Measurements from ENCODE around the gene SERPINB3.
"Not testable (repeated sequence)": the region's sequence is repeated elsewhere in the genome, so short reads cannot be mapped to it uniquely, and the experiment has no call there.

The SERPINB3 gene

DNA sequence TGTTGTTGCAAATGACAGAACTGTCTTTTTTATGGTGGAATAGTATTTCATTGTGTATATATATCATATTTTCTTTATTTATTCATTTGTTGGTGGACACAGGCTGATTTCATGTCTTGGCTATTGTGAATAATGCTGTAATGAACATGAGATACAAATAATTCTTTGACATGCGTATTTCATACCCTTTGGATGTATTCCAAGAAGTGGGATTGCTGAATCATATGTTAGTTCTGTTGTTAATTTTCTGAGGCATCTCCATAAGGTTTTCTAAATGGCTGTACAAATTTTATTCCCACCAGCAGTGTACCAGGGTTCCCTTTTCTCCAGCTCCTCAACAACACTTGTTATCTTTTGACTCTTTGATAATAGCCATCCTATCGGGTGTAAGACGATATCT is 11.4 kb downstream of the SERPINB3 start:
- not testable (repeated sequence) for H3K9me3 ChIP-seq (ENCODE audit: control insufficient read depth, low read length); H3K36me3 ChIP-seq (ENCODE audit: control insufficient read depth, insufficient read depth, low read length); DNase-seq; H3K4me1 ChIP-seq (ENCODE audit: control insufficient read depth, insufficient read depth, low read length, poor library complexity, severe bottlenecking); H3K27me3 ChIP-seq (replicated peaks; ENCODE audit: control insufficient read depth, insufficient read depth, low read length, poor library complexity, severe bottlenecking); H3K4me3 ChIP-seq (ENCODE audit: insufficient read depth, low read depth, low read length, poor library complexity, severe bottlenecking); H3K27ac ChIP-seq (ENCODE audit: insufficient read depth, low read length, poor library complexity, severe bottlenecking)

- H3K27me3 ChIP-seq (replicated peaks; ENCODE audit: control insufficient read depth, insufficient read depth, low read length, poor library complexity, severe bottlenecking), result no peaks in the 10 kb centered on the region
- no peak for DNase-seq
- no peaks in the 10 kb centered on the region for H3K4me1 ChIP-seq (ENCODE audit: control insufficient read depth, insufficient read depth, low read length, poor library complexity, severe bottlenecking)
- no peak overlapping the region for H3K27ac ChIP-seq (ENCODE audit: insufficient read depth, low read length, poor library complexity, severe bottlenecking)
- H3K9me3 ChIP-seq (ENCODE audit: control insufficient read depth, low read length), result no peaks in the 10 kb centered on the region
- no peaks in the 10 kb centered on the region for H3K36me3 ChIP-seq (ENCODE audit: control insufficient read depth, insufficient read depth, low read length)
- H3K4me3 ChIP-seq (ENCODE audit: insufficient read depth, low read depth, low read length, poor library complexity, severe bottlenecking), result no peak overlapping the region
These were observed 13.5 kb downstream of the SERPINB3 start for GRCh38 chr18:63648241-63648640.

DNA sequence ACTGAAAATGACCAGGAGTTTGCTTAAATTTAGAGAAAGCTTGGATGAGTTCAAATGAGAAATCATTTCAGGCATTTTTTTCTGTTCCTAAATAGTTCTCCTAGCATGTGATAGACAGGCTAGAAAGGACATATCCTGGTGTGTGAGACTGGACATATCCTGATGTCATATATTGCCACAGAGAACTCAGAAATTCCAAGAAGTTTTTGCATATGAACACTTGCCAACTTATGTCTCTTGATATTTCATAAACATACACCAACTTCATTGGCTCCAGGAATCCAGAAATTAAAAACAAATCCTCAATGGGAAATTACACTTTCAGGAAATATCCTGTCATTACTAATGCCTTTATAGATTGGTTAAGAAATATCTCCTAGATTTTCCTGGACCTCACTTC is 14.8 kb downstream of the SERPINB3 start:
- Histone ChIP-seq H3K4me1 (ENCODE audit: control insufficient read depth, insufficient read depth, low read length, poor library complexity, severe bottlenecking) (no peaks in the 10 kb centered on the region), H3K9me3 (ENCODE audit: control insufficient read depth, low read length) (no peaks in the 10 kb centered on the region), H3K36me3 (ENCODE audit: control insufficient read depth, insufficient read depth, low read length) (no peaks in the 10 kb centered on the region), H3K27ac (ENCODE audit: insufficient read depth, low read length, poor library complexity, severe bottlenecking) (no peak overlapping the region), H3K4me3 (ENCODE audit: insufficient read depth, low read depth, low read length, poor library complexity, severe bottlenecking) (no peak overlapping the region), H3K27me3 (replicated peaks; ENCODE audit: control insufficient read depth, insufficient read depth, low read length, poor library complexity, severe bottlenecking) (no peaks in the 10 kb centered on the region)
- no peak for DNase-seq

- H3K27ac ChIP-seq (ENCODE audit: insufficient read depth, low read length, poor library complexity, severe bottlenecking); H3K27me3 ChIP-seq (replicated peaks; ENCODE audit: control insufficient read depth, insufficient read depth, low read length, poor library complexity, severe bottlenecking); H3K4me3 ChIP-seq (ENCODE audit: insufficient read depth, low read depth, low read length, poor library complexity, severe bottlenecking); H3K36me3 ChIP-seq (ENCODE audit: control insufficient read depth, insufficient read depth, low read length); H3K9me3 ChIP-seq (ENCODE audit: control insufficient read depth, low read length); H3K4me1 ChIP-seq (ENCODE audit: control insufficient read depth, insufficient read depth, low read length, poor library complexity, severe bottlenecking); DNase-seq: not testable (repeated sequence)
These were observed 17.0 kb downstream of the SERPINB3 start for GRCh38 chr18:63644694-63645093.

DNA sequence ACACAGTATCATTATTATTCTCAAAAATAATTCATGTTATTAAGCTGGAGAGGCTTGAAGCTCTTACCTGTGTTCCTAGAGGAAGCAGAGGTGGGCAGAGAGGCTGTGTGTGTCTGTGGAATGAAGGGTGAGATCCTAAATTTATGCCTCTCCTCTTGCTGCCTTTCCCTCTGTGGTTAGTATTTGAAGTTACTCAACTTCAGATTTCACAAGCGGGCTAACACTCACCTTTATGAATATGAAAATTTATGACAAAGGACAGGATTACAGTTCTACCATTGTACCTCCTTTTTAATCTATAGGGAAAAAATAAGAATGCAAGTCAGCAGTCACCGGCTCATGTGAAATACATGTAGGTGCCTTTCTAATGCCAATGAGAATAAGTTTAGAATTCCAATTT is 17.6 kb downstream of the SERPINB3 start, which contains the start of gene SERPINB4:
Gene SERPINB4, minus strand, starts transcription at position 115 of the 400 bp plus-strand sequence. CDS start 679 bp downstream, outside the sequence.
- not testable (repeated sequence) for H3K4me3 ChIP-seq (ENCODE audit: insufficient read depth, low read depth, low read length, poor library complexity, severe bottlenecking); DNase-seq; H3K27me3 ChIP-seq (replicated peaks; ENCODE audit: control insufficient read depth, insufficient read depth, low read length, poor library complexity, severe bottlenecking); H3K9me3 ChIP-seq (ENCODE audit: control insufficient read depth, low read length); H3K4me1 ChIP-seq (ENCODE audit: control insufficient read depth, insufficient read depth, low read length, poor library complexity, severe bottlenecking); H3K27ac ChIP-seq (ENCODE audit: insufficient read depth, low read length, poor library complexity, severe bottlenecking); H3K36me3 ChIP-seq (ENCODE audit: control insufficient read depth, insufficient read depth, low read length)

DNA sequence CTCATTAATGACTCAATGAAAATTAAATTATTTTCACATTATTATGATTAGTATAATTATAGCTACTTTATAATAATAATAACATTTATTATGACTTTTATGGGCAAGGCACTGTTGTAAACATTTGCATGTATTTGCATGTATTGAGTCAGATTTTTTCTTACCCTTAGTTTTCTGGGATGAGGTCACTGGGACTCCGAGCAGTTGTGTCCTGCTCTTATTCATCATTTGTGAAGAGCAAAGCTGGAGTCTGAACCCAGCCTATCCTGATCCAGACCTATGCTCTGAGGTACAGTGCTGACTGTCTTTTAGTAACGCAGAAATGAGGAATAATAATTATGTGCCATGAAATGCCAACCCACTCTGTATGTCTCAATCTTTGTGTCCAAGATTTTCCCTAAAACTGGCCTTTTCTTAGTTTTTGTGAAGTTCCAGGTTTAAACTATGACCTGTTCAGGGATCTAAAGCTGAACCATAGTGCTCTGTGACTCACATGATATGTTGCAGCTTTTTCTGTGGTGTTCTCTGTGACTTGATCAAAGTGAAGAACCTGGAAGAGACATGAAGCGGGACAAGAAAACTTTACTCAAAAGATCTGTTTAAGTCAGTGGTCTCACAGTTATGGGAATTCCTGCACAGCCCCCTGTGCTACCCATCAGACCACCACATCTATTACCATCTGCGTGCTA is 18.9 kb downstream of the SERPINB3 start:
- H3K27ac ChIP-seq (ENCODE audit: insufficient read depth, low read length, poor library complexity, severe bottlenecking); H3K9me3 ChIP-seq (ENCODE audit: control insufficient read depth, low read length); H3K36me3 ChIP-seq (ENCODE audit: control insufficient read depth, insufficient read depth, low read length); DNase-seq; H3K4me3 ChIP-seq (ENCODE audit: insufficient read depth, low read depth, low read length, poor library complexity, severe bottlenecking); H3K4me1 ChIP-seq (ENCODE audit: control insufficient read depth, insufficient read depth, low read length, poor library complexity, severe bottlenecking); H3K27me3 ChIP-seq (replicated peaks; ENCODE audit: control insufficient read depth, insufficient read depth, low read length, poor library complexity, severe bottlenecking): not testable (repeated sequence)

- H3K36me3 ChIP-seq (ENCODE audit: control insufficient read depth, insufficient read depth, low read length); H3K9me3 ChIP-seq (ENCODE audit: control insufficient read depth, low read length); H3K4me3 ChIP-seq (ENCODE audit: insufficient read depth, low read depth, low read length, poor library complexity, severe bottlenecking); H3K27me3 ChIP-seq (replicated peaks; ENCODE audit: control insufficient read depth, insufficient read depth, low read length, poor library complexity, severe bottlenecking); H3K4me1 ChIP-seq (ENCODE audit: control insufficient read depth, insufficient read depth, low read length, poor library complexity, severe bottlenecking); DNase-seq; H3K27ac ChIP-seq (ENCODE audit: insufficient read depth, low read length, poor library complexity, severe bottlenecking): not testable (repeated sequence)
These were observed 20.5 kb downstream of the SERPINB3 start for GRCh38 chr18:63641157-63641680.

- no peaks in the 10 kb centered on the region for H3K36me3 ChIP-seq (ENCODE audit: control insufficient read depth, insufficient read depth, low read length)
- H3K4me3 ChIP-seq (ENCODE audit: insufficient read depth, low read depth, low read length, poor library complexity, severe bottlenecking), result no peak overlapping the region
- no peaks in the 10 kb centered on the region for H3K27me3 ChIP-seq (replicated peaks; ENCODE audit: control insufficient read depth, insufficient read depth, low read length, poor library complexity, severe bottlenecking)
- H3K27ac ChIP-seq (ENCODE audit: insufficient read depth, low read length, poor library complexity, severe bottlenecking), result no peak overlapping the region
- H3K9me3 ChIP-seq (ENCODE audit: control insufficient read depth, low read length), result no peaks in the 10 kb centered on the region
- DNase-seq, result no peak
- no peaks in the 10 kb centered on the region for H3K4me1 ChIP-seq (ENCODE audit: control insufficient read depth, insufficient read depth, low read length, poor library complexity, severe bottlenecking)
These were observed 24.0 kb downstream of the SERPINB3 start for GRCh38 chr18:63637703-63638102.

- DNase-seq, result no peak
- H3K4me3 ChIP-seq (ENCODE audit: insufficient read depth, low read depth, low read length, poor library complexity, severe bottlenecking), result no peak overlapping the region
- H3K4me1 ChIP-seq (ENCODE audit: control insufficient read depth, insufficient read depth, low read length, poor library complexity, severe bottlenecking), result no peaks in the 10 kb centered on the region
- H3K9me3 ChIP-seq (ENCODE audit: control insufficient read depth, low read length), result peaks cover 6% of the 10 kb centered on the region
- H3K27me3 ChIP-seq (replicated peaks; ENCODE audit: control insufficient read depth, insufficient read depth, low read length, poor library complexity, severe bottlenecking), result no peaks in the 10 kb centered on the region
- no peaks in the 10 kb centered on the region for H3K36me3 ChIP-seq (ENCODE audit: control insufficient read depth, insufficient read depth, low read length)
- no peak overlapping the region for H3K27ac ChIP-seq (ENCODE audit: insufficient read depth, low read length, poor library complexity, severe bottlenecking)
These were observed 33.9 kb downstream of the SERPINB3 start for GRCh38 chr18:63627819-63628218.

DNA sequence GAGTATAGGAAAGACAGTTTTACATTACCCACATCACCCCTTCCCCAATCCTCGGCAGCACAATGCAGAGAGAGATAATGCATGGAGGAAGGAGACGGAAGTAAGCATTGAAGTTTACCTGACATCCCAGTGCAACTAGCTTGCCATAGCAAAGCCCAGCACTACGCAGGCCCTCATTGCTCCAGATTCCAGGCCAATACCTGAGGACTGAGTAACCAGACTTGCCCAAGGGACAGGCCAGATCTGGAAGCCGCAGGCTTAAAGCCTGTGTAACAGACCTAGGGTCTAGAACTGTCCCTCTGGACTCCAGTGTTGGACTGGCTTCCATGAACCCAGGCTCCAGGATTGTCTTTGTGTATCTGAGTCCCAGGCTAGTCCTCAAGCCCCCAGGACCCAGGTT is 35.3 kb downstream of the SERPINB3 start:
- Histone ChIP-seq H3K4me3 (ENCODE audit: insufficient read depth, low read depth, low read length, poor library complexity, severe bottlenecking) (no peak overlapping the region), H3K27me3 (replicated peaks; ENCODE audit: control insufficient read depth, insufficient read depth, low read length, poor library complexity, severe bottlenecking) (no peaks in the 10 kb centered on the region), H3K36me3 (ENCODE audit: control insufficient read depth, insufficient read depth, low read length) (no peaks in the 10 kb centered on the region), H3K4me1 (ENCODE audit: control insufficient read depth, insufficient read depth, low read length, poor library complexity, severe bottlenecking) (no peaks in the 10 kb centered on the region), H3K9me3 (ENCODE audit: control insufficient read depth, low read length) (peaks cover 6% of the 10 kb centered on the region), H3K27ac (ENCODE audit: insufficient read depth, low read length, poor library complexity, severe bottlenecking) (no peak overlapping the region)
- no peak for DNase-seq

Data from effector memory CD4-positive, alpha-beta T cell (primary cell).